Upper lobe of left lung (tissue), 4 donors: ENCODE data around the gene APBA1.

Experiments used
- EP300 ChIP-seq, 4 donors: sonication (generic); formaldehyde crosslinking; IDR thresholded peaks; one replicate each; pipeline ENCODE4 v1.5.1; 2017; ENCODE audit warnings: antibody characterized with exemption in 4 of 4, control low read depth in 2 of 4
- POLR2AphosphoS5 ChIP-seq, 2 donors: sonication (generic); formaldehyde crosslinking; IDR thresholded peaks; one replicate each; pipeline ENCODE4 v1.5.1; 2017; ENCODE audit warnings: antibody characterized with exemption in 2 of 2
- TF ChIP-seq, protein P1 (sequence below), 6 experiments: fragments of 450-650 bp in 4 of 6; fragments of 200-600 bp in 2 of 6; sonication (generic) in 2 of 6; IDR thresholded peaks; one replicate each; pipeline ENCODE4 v1.5.1; 2016 to 2019; ENCODE audit warnings: antibody characterized with exemption in 6 of 6

DNA sequence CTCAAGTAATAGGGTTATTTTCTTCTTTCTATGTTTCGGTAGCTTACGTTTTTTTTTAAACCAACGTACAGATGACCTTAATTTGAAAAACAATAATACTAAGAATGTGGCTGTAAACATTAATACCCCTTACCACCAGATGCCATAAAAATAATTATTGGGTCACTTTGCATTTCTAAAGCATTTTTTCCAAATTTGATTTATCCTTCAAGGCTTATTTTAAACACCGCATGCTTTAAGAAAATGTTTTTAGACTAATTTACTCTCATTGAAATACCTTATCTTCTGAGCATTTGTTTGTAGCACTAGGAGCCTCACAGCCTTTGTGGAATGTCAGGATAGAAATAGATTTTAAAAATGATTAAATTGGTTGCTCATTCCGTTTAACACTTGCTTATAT lies 5.8 kb upstream of the APBA1 start:
- TF ChIP-seq EP300 (IDR thresholded peaks at IDR 0.05) (no peak), POLR2AphosphoS5 (IDR thresholded peaks at IDR 0.05) (no peak)
- TF ChIP-seq, protein P1, sequence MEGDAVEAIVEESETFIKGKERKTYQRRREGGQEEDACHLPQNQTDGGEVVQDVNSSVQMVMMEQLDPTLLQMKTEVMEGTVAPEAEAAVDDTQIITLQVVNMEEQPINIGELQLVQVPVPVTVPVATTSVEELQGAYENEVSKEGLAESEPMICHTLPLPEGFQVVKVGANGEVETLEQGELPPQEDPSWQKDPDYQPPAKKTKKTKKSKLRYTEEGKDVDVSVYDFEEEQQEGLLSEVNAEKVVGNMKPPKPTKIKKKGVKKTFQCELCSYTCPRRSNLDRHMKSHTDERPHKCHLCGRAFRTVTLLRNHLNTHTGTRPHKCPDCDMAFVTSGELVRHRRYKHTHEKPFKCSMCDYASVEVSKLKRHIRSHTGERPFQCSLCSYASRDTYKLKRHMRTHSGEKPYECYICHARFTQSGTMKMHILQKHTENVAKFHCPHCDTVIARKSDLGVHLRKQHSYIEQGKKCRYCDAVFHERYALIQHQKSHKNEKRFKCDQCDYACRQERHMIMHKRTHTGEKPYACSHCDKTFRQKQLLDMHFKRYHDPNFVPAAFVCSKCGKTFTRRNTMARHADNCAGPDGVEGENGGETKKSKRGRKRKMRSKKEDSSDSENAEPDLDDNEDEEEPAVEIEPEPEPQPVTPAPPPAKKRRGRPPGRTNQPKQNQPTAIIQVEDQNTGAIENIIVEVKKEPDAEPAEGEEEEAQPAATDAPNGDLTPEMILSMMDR (IDR thresholded peaks at IDR 0.05), result no peak
